MG63 (cell line): ENCODE results near the gene LRMDA. TPM values are rescaled to one million over a fixed set of nuclear protein-coding genes. Genes with fewer than 3 reads are reported as not detected.
"Not testable (repeated sequence)": the region's sequence is repeated elsewhere in the genome, so short reads cannot be mapped to it uniquely, and the experiment has no call there.

Experiments used
- DNase-seq: peaks from one replicate; pipeline ENCODE4 v3.0.0-alpha.2; 2020
- H3K27me3 ChIP-seq: fragments of 250-450 bp; sonication (Bioruptor Pico); 2 replicates; pipeline ENCODE4 v1.5.1; 2020; ENCODE audit warnings: mild to moderate bottlenecking, moderate library complexity
- H3K36me3 ChIP-seq: fragments of 250-450 bp; sonication (Bioruptor Pico); 2 replicates; pipeline ENCODE4 v1.5.1; 2020; ENCODE audit warnings: mild to moderate bottlenecking, moderate library complexity
- H3K4me3 ChIP-seq: fragments of 250-450 bp; sonication (Bioruptor Pico); 2 replicates; pipeline ENCODE4 v1.5.1; 2020; ENCODE audit warnings: mild to moderate bottlenecking, moderate library complexity
- H3K9me3 ChIP-seq: fragments of 250-450 bp; sonication (Bioruptor Pico); 2 replicates; pipeline ENCODE4 v1.5.1; 2020; ENCODE audit warnings: mild to moderate bottlenecking, moderate library complexity
- total RNA-seq: library from RNA; depleted of rRNA; stranded (reverse); fragments of >200 nt; shearing (Covaris generic); gene quantifications from 2 replicates; pipeline ENCODE4 v1.2.3, GENCODE V29; 2014; ENCODE audit warnings: low replicate concordance

Gene LRMDA
- total RNA-seq, 1 experiment from 2014 or later = 1.3 TPM

GRCh38 chr10:76119036-76119435 lies 687.6 kb downstream of the LRMDA start:
- Histone ChIP-seq H3K27me3 (no peaks in the 10 kb centered on the region), H3K9me3 (no peaks in the 10 kb centered on the region), H3K36me3 (no peaks in the 10 kb centered on the region), H3K4me3 (no peak overlapping the region)
- DNase-seq = no peak

DNA sequence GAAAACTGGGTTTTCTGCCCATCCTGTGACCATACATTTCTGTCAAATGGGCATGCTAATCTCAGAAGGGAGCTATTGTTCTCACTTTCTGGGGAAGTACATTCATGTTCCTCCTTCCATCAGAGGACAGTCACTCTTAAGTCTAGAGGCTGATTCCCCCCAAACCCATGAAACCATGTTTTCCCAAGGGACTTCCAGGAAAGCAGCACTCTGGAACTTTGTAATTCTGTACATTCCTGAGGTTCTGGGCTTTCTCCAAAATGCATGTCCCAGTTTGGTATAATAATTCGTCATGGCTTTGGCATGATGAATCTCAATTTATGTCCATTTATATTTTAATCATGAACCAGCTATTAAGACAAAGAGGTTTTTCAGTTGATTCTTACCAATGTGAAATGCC lies 688.1 kb downstream of the LRMDA start:
- H3K9me3 ChIP-seq = no peaks in the 10 kb centered on the region
- peak; percentile 12 for DNase-seq
- H3K4me3 ChIP-seq = no peak overlapping the region
- H3K27me3 ChIP-seq = no peaks in the 10 kb centered on the region
- H3K36me3 ChIP-seq = no peaks in the 10 kb centered on the region

DNA sequence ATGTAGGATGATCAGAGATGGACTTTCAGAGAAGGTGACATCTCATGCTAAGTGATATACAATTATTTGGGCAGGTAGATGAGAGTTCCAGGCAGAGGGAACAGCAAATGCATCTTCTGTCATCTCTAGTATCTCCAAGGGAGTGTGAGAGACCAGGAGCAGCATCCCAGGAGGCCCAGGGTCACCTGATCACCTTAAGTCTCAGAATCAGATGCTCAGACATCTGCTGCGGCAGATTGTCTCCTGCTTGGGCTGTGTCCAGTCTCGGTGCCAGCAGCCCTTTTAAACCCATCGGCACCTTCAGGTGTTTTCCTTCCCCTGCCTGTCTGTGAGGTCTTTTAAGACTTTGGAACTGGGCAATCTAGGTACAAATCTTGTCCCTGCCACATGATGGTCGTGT lies 690.6 kb downstream of the LRMDA start:
- no peak for DNase-seq
- Histone ChIP-seq H3K36me3 (no peaks in the 10 kb centered on the region), H3K9me3 (no peaks in the 10 kb centered on the region), H3K27me3 (no peaks in the 10 kb centered on the region), H3K4me3 (no peak overlapping the region)

GRCh38 chr10:76124280-76124679 lies 692.9 kb downstream of the LRMDA start:
- Histone ChIP-seq H3K27me3 (no peaks in the 10 kb centered on the region), H3K4me3 (no peak overlapping the region), H3K36me3 (no peaks in the 10 kb centered on the region), H3K9me3 (no peaks in the 10 kb centered on the region)
- no peak for DNase-seq

DNA sequence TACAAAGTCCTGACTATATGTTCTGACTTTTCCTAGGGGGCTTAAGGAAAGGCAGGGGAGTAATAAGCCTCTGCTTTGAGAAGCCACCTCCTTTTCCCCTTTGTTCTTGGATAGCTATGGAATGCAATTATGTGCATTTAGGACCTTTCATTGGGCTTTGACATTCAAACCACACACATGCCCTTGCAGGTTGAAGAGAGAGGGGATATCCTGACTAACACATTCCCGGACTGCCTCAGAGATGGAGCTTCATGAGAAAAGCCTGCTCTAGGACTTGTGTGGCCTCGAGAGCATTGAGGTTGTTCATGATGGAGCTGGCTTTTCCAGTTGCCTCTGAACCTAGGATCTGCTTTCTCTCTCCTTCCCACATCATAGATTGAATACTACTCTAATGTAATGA lies 694.5 kb downstream of the LRMDA start:
- Histone ChIP-seq H3K9me3 (no peaks in the 10 kb centered on the region), H3K27me3 (no peaks in the 10 kb centered on the region), H3K4me3 (no peak overlapping the region), H3K36me3 (no peaks in the 10 kb centered on the region)
- no peak for DNase-seq

DNA sequence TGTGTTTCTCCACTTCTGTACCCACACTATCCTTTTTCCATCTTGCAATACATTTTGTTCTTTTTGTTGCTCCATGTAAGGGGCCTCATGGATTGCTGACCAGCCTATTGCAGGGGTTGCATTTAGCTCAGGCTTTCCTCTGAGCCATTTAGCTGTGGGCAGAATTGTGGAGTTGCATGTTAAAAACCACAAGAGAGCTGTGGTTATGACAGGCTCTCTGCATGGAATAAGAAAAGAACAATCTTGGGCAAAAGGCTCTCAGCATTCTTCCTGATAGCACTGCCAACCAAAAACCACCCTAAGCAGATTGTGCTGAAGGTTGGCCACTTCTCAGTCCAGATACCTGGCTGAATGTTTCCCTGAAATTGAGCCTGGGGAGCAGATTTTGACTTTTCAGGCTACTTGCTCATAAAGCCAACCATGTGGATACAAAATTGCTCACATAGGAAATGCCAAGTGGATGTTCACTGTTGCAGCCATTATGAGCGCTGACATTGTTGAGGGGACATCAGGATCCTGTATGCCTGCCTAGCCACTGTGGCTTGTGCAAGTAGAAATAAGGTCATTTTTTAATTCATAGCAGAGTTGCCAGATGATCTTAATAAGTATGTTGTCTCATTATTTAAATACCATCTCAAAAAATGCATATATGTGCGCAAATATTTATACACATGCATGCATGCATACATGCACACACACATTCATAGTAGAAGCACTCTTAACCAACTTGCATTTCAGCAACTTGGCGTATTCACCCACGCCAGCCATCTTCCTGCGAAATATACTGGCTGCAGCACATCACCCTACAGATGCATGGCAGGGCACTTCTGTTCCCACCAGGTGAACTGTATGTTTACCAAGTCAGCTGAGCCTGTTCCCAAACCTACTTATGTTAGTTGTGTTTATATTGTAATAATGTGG lies 695.4 kb downstream of the LRMDA start:
- H3K9me3 ChIP-seq = no peaks in the 10 kb centered on the region
- no peaks in the 10 kb centered on the region for H3K36me3 ChIP-seq
- H3K4me3 ChIP-seq = no peak overlapping the region
- DNase-seq = no peak
- no peaks in the 10 kb centered on the region for H3K27me3 ChIP-seq

DNA sequence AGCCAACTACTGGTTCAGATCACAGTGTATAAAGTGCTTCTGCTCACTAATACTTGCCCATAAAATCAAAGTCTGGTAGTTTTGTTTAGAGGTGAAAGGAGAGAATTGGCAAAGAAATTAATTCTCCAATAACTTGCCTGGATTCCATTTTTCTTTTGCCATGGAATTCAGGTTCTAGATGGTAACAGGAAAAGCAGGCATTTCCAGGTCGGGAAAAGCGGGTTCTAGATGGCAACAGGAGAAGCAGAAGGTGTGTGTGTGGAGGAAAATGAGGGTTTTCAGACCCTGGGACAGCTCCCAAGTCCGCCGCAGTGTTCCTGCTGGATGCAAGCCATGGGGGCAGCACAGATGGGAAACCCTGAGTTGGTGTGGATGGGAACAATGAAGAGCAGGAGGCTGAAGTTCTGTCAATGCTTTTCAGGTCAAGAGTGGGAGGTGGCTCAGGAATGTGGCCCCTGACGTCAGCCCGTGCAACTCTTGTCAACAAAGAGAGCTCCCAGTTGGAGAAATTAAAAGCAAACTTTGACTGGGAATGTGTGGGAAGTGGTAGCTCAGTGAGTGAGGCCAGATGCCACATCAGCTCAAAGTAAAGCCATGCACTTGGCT lies 696.7 kb downstream of the LRMDA start:
- Histone ChIP-seq H3K9me3 (no peaks in the 10 kb centered on the region), H3K36me3 (no peaks in the 10 kb centered on the region), H3K4me3 (no peak overlapping the region), H3K27me3 (no peaks in the 10 kb centered on the region)
- no peak for DNase-seq

- DNase-seq = no peak
- Histone ChIP-seq H3K4me3 (no peak overlapping the region), H3K36me3 (no peaks in the 10 kb centered on the region), H3K27me3 (no peaks in the 10 kb centered on the region), H3K9me3 (no peaks in the 10 kb centered on the region)
These were observed 697.8 kb downstream of the LRMDA start for GRCh38 chr10:76129213-76129612.

DNA sequence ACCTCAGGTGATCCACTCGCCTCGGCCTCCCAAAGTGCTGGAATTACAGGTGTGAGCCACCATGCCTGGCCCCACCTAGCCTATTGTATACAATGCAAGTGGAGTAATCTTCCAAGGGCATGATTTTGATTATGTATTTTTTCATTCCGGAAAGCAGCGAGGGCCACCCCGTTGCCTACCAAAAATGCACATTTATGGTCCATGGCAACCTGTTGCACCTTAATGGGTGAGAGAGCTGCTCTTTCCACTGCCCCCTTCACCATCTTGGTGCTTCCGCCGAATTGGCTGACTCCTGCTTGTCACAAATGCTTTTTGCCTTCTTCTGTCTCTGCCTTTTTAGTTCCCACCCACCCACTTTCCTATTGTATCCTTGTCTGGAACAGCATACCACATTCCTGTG lies 699.5 kb downstream of the LRMDA start:
- no peak overlapping the region for H3K4me3 ChIP-seq
- no peaks in the 10 kb centered on the region for H3K36me3 ChIP-seq
- DNase-seq = no peak
- no peaks in the 10 kb centered on the region for H3K27me3 ChIP-seq
- no peaks in the 10 kb centered on the region for H3K9me3 ChIP-seq

- no peak for DNase-seq
These were observed 702.3 kb downstream of the LRMDA start for GRCh38 chr10:76133597-76134255.

DNA sequence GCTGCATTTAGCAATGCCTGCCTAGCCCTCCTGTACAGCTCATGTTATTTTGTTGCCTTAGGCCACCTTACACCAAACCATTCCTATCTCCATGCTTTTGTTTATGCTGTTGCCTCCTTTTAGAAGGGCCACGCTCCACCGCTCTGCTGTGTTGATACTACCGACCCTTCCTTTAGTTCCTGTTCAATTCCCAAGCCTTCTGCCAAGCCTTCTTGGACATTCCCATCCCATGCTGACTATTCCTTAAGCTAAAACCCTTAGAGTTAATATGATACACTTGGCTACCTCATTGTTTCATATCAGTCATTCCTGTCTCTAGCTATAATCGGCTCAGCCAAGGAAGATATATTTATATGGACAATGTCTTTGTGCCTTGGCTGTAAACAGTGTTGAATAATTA lies 705.5 kb downstream of the LRMDA start:
- H3K36me3 ChIP-seq = no peaks in the 10 kb centered on the region
- no peaks in the 10 kb centered on the region for H3K27me3 ChIP-seq
- no peak for DNase-seq
- H3K9me3 ChIP-seq = no peaks in the 10 kb centered on the region
- no peak overlapping the region for H3K4me3 ChIP-seq

More at GRCh38 chr10:76133597-76134255, 702.3 kb downstream of the LRMDA start:
- Histone ChIP-seq H3K27me3 (no peaks in the 10 kb centered on the region), H3K4me3 (no peak overlapping the region), H3K36me3 (no peaks in the 10 kb centered on the region), H3K9me3 (no peaks in the 10 kb centered on the region)

DNA sequence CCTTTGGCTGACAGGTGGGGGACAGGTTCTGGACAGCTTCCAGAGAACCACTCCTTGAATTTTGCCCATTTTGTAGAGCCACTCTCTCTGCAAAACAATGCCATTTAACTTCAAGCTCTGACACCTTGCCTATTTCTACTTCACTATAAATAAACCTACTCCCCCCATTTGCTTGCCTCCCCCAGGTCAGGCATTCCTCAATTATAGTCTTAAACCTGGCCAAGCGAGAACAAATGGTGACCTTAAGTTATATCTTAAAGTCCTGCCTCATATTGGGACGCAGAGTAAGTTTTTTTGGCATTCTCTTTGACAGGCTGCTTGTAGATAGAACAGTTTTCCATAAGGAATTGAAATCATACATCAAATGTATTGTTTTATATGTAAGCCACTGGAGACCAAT lies 706.9 kb downstream of the LRMDA start:
- no peak for DNase-seq
- Histone ChIP-seq H3K9me3 (no peaks in the 10 kb centered on the region), H3K27me3 (no peaks in the 10 kb centered on the region), H3K36me3 (no peaks in the 10 kb centered on the region), H3K4me3 (no peak overlapping the region)

DNA sequence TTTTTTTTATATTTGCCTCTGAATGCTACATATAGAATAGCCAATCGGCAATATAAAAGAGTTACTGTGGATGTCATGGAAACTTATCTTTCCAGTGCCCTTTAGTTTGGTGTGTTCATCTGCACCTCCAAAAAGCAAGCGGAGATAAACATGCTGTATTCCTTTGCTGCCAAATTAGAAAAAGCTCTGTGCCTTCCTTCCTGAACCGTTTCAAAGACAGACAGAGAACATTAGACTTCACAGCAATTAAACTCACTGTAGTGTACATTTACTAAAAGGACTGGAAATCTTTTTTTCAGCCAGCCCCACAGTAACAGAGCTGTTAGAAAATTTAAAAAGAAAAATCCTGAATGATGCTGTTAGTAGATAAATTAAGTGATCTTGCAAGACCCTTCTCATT lies 707.5 kb downstream of the LRMDA start:
- no peaks in the 10 kb centered on the region for H3K27me3 ChIP-seq
- no peak overlapping the region for H3K4me3 ChIP-seq
- no peak for DNase-seq
- no peaks in the 10 kb centered on the region for H3K9me3 ChIP-seq
- no peaks in the 10 kb centered on the region for H3K36me3 ChIP-seq

DNA sequence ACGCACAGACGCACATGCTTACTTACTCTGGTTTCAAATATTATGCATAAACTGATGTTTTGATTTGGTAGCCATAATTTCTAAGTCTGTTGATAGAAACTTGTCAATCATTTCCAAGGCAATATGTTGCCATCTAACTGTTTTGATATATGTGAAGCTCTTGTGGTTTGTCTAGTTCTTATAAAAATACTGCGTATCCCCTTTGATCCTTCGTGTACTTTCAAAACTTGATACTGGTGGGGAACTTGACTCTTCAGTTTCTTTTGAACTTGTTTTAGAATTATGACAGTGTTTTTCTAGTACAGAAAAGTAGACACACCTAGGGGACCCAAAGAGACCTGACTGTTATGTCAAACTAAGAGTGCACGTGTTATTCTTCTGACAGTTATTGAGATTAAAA lies 708.0 kb downstream of the LRMDA start:
- no peak overlapping the region for H3K4me3 ChIP-seq
- no peaks in the 10 kb centered on the region for H3K9me3 ChIP-seq
- no peaks in the 10 kb centered on the region for H3K27me3 ChIP-seq
- H3K36me3 ChIP-seq = no peaks in the 10 kb centered on the region
- no peak for DNase-seq

DNA sequence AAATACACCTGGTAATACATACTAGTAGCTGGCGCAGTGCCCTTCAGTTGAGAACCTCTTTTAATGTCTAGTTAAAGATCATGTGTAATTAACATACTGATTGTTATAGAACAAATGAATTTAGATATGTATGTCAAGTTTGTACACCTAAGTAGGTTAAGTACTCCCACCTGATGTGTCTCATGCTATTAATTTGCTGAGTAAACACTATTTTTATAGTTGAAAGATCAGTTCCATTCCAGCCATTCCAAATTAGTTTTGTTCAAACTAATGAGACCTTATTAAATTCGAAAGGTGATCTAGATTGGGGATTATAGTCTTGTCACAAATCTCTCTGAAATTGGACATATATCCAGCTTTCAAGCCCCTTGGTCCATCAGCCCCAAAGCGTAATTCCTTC lies 710.0 kb downstream of the LRMDA start:
- Histone ChIP-seq H3K36me3 (no peaks in the 10 kb centered on the region), H3K27me3 (no peaks in the 10 kb centered on the region), H3K9me3 (no peaks in the 10 kb centered on the region), H3K4me3 (no peak overlapping the region)
- DNase-seq = no peak

- not testable (repeated sequence) for H3K4me3 ChIP-seq, H3K36me3 ChIP-seq, DNase-seq, H3K27me3 ChIP-seq, H3K9me3 ChIP-seq
These were observed 716.8 kb downstream of the LRMDA start for GRCh38 chr10:76148217-76148616.

GRCh38 chr10:76149182-76149581 lies 717.8 kb downstream of the LRMDA start:
- Histone ChIP-seq H3K9me3 (no peaks in the 10 kb centered on the region), H3K4me3 (no peak overlapping the region), H3K27me3 (no peaks in the 10 kb centered on the region), H3K36me3 (no peaks in the 10 kb centered on the region)
- no peak for DNase-seq
